ENCODE measurements around the gene DLAT.
"Not testable (repeated sequence)": the region's sequence is repeated elsewhere in the genome, so short reads cannot be mapped to it uniquely, and the experiment has no call there.

DLAT gene

GRCh38 chr11:112050721-112051120, 25.5 kb downstream of the DLAT start:
- DNase-seq (ENCODE audit: low spot score), result no peak

- DNase-seq (ENCODE audit: low spot score), result no peak
Observed at GRCh38 chr11:112051768-112052167, 26.6 kb downstream of the DLAT start.

- no peak for DNase-seq (ENCODE audit: low spot score)
Observed at GRCh38 chr11:112057170-112057569, 32.0 kb downstream of the DLAT start.

- no peak for DNase-seq (ENCODE audit: low spot score)
Observed at GRCh38 chr11:112058103-112058502, 32.9 kb downstream of the DLAT start.

GRCh38 chr11:112062923-112063322, 37.7 kb downstream of the DLAT start:
- DNase-seq (ENCODE audit: low spot score), result no peak

GRCh38 chr11:112073941-112074811, 49.0 kb downstream of the DLAT start, which contains the start of the genes NKAPD1 and PIH1D2:
TSS of gene NKAPD1 (plus strand) at chr11:112074299. CDS start at chr11:112075575, 1,276 bp downstream.
TSS of gene PIH1D2 (minus strand) at chr11:112074017. CDS start at chr11:112073174, 843 bp downstream.
- DNase-seq (ENCODE audit: low spot score), result peak; percentile 89

GRCh38 chr11:112082729-112083128, 57.5 kb downstream of the DLAT start:
- no peak for DNase-seq (ENCODE audit: low spot score)

GRCh38 chr11:112085822-112086421, 60.7 kb downstream of the DLAT start:
- no peak for DNase-seq (ENCODE audit: low spot score)

GRCh38 chr11:112086422-112087191, 61.4 kb downstream of the DLAT start, which contains the start of the genes SDHD and TIMM8B:
TSS of gene SDHD (plus strand) at chr11:112086873. CDS start at chr11:112086908, 35 bp downstream.
TSS of gene TIMM8B (minus strand) at chr11:112086756. CDS start at chr11:112086723, 33 bp downstream.
- peak; percentile 99 for DNase-seq (ENCODE audit: low spot score)

- DNase-seq (ENCODE audit: low spot score), result no peak
Observed at GRCh38 chr11:112087212-112087611, 62.0 kb downstream of the DLAT start.

- DNase-seq (ENCODE audit: low spot score), result not testable (repeated sequence)
Observed at GRCh38 chr11:112095302-112095701, 70.1 kb downstream of the DLAT start.

- no peak for DNase-seq (ENCODE audit: low spot score)
Observed at GRCh38 chr11:112096194-112096593, 71.0 kb downstream of the DLAT start.

- no peak for DNase-seq (ENCODE audit: low spot score)
Observed at GRCh38 chr11:112097734-112098528, 72.7 kb downstream of the DLAT start.

- no peak for DNase-seq (ENCODE audit: low spot score)
Observed at GRCh38 chr11:112100462-112100861, 75.3 kb downstream of the DLAT start.

GRCh38 chr11:112103446-112103845, 78.2 kb downstream of the DLAT start:
- DNase-seq (ENCODE audit: low spot score), result no peak

- no peak for DNase-seq (ENCODE audit: low spot score)
Observed at GRCh38 chr11:112106070-112106469, 80.9 kb downstream of the DLAT start.

Data from hematopoietic multipotent progenitor cell treated with erythropoietin and hydrocortisone succinate and interleukin-3 and kit ligand, for 17 days (in vitro differentiated cells).